ENCODE results near the gene TDP1.

Gene TDP1

DNA sequence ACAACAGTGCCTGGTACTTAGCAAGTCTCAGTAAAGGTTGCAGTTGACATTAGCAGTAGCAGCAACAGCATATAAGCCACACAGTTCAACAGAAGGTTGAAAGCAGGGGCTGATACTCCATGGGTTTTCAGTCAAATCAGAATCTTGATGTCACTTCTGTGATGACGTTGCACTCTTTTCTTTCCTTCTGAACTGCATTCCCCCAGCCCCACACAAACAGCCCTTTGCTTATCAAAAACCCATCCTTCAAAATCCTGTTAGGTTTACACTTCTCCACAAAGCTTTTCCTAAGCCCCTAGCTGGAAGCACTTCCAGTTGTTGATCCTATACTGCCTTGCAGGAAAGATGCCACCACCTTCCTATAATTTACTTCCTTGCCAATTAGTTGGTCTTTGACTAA lies 72.1 kb downstream of the TDP1 start:
- peak in 1 of 42 donors; percentile 8 for DNase-seq
- intact Hi-C loops (cut with DNase I), result no loop called here

DNA sequence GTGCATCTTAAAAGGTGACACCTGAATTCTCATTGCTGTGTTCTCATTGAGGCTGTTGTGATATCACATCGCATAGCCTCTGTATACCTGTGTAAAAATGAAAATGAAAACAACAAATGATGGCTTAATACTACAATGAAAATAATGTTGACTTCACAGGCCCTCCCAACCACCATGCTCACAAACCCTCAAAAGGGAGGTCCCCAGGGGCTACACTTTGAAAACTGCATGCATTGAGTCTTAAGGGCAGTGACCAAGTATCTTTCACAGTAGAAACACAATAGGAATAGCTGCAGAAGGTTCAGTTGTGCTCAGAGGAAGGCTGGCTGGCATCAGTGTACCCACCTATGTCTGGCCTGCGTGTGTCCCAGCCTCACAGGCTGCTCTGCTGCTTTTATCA lies 78.4 kb downstream of the TDP1 start:
- DNase-seq, result no peak
- intact Hi-C loops (cut with DNase I), result no loop called here

DNA sequence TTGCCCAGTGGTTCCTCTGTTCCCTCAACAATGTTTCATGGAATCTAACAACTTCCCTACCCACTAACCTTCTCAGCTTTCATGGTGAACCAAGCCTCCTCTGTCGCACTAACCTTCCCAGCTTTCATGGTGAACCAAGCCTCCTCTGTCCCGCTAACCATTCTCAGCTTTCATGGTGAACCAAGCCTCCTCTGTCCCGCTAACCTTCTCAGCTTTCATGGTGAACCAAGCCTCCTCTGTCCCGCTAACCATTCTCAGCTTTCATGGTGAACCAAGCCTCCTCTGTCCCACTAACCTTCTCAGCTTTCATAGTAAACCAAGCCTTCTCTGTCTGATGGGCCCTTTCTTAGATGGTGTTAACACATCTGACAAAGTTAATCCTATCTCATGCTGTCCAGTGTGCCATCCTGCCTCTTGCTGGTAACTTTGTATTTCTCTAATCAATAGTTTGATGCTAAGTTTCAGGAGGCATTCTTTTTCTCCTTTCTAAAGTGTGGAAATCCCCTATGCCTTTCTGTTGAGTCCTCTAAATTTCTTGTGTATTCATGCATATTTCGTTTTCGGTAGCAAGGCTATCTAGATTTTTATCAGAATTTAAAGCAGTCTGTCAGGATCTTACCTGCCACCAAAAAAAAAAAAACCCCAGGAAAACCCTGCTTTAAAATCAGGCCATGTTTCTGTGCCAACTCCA lies 79.3 kb downstream of the TDP1 start:
- intact Hi-C loops (cut with DNase I), result no loop called here

DNA sequence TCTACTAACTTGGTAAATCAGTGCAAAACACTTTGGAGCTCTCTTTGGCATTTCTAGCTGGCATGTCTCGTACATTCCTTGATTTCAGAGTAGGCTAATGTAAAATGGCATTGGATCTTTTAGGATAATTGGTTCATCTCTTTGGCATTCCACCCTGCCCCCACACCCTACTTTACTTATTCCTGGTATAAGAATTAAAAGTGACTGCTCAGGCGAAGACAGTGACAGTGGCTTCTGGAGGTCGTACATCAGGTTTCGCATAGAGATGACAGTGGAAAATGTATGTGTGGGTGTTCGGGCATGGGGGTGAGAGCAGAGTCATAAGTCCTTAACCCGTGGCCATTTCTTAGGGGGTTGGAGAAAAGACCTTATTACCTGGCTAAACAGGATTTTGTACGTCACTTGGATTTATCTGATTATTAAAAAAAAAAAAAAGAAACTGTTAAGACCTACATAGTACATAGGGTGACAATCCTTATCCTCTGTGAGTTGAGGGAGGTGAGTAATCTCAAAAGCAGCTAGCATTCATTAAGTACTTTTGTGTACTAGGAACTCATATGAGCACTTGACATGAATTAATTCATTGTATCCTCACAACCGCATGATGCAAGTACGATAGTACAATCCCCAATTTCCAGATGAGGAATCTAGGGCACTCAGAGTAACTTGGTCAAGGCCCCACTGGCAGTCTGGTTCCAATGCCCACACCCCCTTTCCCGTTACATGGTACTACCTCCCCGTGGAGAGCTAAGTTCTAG lies 83.7 kb downstream of the TDP1 start:
- peak in 8 of 42 donors; percentile 16 to 56 (median 32) for DNase-seq

More for the DNA sequence above, 79.3 kb downstream of the TDP1 start:
- DNase-seq, result no peak

DNA sequence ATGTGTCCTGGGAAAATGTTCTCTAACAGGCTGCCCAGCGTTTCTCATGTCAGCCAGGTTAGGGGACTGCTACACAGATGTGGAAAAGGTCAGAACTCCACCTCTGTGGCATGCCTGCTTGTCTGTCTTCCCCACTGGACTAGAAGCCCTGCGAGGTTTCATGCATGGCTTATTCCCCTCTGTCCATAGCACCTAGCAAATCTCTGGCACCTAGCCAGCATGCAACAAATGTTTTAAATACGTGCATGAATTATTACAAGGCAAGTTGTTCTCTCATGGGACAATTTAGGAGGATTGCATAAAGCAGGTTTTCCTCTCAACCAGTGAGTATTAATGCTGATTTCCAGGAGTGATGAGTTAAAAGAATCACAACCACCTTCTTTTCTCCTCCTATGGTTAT lies 84.7 kb downstream of the TDP1 start:
- intact Hi-C loops (cut with DNase I), result no loop called here
- DNase-seq, result no peak

More for the DNA sequence above, 83.7 kb downstream of the TDP1 start:
- intact Hi-C loops (cut with DNase I), result no loop called here

DNA sequence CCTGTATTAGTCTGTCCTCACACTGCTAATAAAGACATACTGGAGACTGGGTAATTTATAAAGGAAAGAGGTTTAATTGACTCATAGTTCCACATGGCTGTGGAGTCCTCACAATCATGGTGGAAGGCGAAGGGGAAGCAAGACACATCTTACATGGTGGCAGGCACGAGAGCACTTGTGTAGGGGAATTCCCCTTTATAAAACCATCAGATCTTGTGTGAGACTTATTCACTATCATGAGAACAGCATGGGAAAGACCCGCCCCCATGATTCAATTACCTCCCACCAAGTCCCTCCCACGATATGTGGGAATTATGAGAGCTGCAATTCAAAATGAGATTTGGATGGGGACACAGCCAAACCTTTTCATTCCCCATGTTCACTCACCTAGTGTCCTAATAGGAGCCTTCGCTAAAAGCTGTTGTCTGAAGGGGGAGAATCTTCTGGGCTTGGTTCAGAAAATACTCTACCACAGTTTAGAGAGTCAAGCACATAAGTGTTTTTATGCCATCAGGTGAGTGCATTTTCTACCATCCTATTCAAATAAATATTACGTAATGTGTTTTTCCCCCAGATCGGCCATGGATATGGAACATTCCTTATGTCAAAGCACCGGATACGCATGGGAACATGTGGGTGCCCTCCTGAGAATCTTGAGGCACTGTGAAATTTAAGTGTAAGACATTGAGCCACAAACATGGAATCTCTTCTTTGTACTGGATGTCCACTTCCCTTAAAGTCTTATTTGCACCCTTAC lies 86.9 kb downstream of the TDP1 start:
- no peak for DNase-seq
- intact Hi-C loops (cut with DNase I), result no loop called here

DNA sequence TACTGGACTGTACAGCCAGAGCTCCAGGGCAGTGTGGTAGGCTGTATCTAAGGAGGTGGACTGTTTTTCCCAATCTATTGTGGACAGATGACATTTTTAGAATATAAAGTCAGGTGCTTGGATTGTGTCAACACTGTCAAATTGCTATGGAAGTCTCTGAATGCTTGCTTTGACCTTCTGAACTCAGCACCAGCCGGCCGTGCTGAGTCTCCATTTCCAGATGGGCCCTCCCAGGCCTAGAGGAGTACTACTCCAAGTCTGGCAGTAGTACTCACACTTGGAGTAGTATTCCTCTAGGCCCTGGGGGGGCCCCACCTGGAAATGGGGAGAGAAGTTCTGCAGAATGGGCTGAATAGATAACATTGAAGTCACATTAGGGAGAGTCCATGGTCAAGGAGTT lies 89.9 kb downstream of the TDP1 start:
- intact Hi-C loops (cut with DNase I), result no loop called here

DNA sequence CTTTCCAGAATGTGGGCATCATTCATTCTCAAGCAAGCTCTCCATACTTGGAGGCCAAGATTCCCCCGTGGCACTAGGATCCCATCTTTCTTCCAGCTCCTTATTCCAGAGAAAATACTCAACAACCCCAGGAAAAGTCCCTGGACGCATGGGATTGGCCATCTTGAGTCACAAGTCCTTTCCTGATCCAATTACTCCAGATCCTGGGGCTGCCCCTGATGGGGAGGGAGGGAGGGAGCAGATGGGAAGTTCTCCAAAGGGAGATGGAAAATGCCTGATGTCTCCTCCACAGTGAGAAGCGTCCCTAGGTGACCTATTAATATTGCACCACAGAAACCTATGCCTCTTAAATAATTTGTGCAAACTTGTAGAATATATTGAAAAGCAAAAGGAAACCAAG lies 93.7 kb downstream of the TDP1 start:
- no peak for DNase-seq
- intact Hi-C loops (cut with DNase I), result no loop called here

More for the DNA sequence above, 89.9 kb downstream of the TDP1 start:
- no peak for DNase-seq

DNA sequence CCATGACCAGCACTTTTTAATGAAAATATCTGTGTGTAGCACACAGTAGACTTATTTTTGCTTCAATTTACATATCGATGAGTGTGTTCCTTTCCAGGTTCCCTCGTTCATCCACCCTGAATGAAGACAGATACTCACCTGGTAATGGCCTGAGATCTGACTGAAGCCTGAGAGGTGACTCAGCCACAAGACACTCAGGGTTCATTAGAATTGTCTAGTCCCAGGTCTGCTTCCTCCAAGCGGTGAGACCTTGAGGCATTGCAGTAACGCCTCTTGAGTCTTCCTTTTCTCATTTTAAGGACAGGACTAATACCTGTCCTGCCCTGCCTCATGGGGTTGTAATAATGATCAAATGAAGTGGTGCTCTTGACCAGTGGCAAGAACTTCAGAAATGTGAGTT lies 94.5 kb downstream of the TDP1 start:
- intact Hi-C loops (cut with DNase I), result no loop called here

DNA sequence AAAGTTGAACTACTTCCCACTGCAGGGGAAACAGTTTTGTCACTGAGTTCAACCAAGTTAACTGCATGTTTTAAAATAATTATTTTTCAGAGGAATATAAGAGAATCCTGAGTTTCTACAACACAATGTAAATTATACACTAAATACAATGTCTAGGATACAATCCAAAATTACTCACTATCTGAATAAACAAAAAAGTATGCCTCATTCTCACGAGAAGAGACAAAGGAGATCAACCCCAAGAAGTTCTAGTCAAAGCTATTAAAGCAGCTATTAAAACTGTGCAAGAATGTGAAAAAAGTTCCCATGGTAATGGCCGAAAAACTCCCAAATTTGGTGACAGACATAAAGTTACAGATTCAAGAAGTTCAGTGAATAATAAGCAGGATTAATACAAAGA lies 97.3 kb downstream of the TDP1 start:
- no peak for DNase-seq
- intact Hi-C loops (cut with DNase I), result no loop called here

More for the DNA sequence above, 94.5 kb downstream of the TDP1 start:
- DNase-seq, result no peak

DNA sequence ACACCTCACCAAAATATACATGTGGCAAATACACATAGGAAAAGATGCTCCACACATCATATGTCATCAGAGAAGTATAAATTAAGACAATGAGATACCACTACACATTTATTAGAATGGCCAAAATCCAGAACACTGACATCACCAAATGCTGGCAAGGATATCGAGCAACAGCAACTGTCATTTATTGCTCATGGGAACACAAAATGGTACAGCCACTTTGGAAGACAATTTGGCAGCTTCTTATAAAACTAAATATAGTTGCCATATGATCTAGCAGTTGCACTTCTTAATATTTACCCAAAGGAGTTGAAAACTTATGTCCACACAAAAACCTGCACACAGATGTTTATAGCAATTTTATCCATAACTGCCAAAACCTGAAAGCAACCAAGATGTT lies 99.1 kb downstream of the TDP1 start:
- intact Hi-C loops (cut with DNase I), result no loop called here
- DNase-seq, result no peak

DNA sequence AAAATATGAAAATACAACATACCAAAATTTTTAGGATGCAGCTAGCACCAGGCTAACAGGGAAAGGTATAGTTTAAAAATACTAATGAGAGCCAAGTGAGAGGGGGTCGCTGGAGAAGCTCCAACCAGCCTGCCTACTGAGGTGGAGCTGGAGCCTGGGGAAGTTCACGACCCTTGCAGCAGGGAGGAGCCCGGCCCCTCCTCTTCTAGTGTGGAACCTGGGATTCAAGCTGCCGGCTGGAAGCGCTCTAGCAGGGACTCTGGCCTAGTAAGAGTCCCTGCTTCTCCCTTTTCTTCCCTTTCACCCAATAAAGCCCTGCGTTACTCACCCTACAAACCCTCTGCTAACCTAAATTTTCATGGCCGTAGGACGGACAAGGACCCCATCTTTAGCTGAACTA lies 101.1 kb downstream of the TDP1 start:
- DNase-seq, result no peak
- intact Hi-C loops (cut with DNase I), result no loop called here

DNA sequence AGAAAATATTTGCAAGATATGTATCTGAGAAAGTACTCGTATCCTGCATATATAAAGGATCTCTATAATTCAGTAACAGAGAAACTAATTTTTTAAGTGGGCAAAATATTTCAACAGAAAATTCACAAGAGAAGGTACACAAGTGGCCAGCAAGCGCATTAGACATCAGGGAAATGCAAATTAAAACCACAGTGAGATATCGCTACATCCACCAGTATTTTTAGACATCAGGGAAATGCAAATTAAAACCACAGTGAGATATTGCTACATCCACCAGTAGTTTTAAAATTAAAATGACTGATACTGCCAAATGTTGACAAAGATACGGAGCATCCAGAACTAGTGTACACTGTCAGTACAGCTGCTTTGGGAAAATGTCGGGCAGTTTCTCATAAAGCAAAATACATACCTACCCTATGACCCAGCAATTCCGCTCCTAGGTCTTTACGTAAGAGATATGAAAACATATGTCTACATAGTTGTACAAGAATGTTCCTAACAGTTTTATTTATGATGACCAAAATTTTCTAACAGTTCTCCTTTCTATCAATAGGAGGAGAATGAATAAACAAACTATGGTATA lies 103.2 kb downstream of the TDP1 start:
- intact Hi-C loops (cut with DNase I), result no loop called here
- DNase-seq, result no peak

DNA sequence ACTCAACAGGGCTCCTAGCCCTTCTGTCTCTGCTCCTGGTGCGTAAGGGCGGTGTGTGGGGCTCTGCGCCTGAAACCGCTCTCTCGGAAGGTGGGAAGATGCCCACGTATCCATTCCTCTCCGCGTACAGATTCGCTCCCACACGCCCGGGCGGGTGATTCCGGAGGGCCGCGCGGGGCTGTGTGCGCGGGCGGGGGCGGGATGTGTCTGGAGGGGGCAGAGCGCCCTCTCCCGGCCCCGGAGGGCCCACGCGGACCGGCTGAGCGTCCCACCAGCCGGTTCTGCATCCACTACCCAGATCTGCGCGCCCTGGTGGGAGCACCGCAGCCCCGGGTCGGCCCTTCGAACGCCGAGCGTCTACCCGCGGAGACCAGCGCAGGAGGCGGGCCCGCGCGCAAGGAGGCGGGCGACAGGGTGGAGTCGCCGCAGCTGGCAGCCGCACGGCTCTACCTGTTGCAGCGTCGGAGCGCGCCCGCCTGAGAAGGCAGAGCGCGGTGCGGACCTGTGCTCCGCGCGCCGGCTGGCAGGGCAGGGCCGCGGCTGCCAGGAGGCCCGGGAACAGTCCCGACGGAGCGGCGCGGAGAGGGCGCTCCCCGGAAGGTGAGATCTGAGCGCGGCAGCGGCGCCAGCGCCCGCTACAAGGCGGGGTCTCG lies 104.7 kb downstream of the TDP1 start:
- DNase-seq, result peak; percentile 35 to 92 (median 80)
- intact Hi-C loops (cut with DNase I), result loop anchor here (5.0 kb wide), 1 partner anchor 88 kb away; no protein-coding TSS in a partner anchor

DNA sequence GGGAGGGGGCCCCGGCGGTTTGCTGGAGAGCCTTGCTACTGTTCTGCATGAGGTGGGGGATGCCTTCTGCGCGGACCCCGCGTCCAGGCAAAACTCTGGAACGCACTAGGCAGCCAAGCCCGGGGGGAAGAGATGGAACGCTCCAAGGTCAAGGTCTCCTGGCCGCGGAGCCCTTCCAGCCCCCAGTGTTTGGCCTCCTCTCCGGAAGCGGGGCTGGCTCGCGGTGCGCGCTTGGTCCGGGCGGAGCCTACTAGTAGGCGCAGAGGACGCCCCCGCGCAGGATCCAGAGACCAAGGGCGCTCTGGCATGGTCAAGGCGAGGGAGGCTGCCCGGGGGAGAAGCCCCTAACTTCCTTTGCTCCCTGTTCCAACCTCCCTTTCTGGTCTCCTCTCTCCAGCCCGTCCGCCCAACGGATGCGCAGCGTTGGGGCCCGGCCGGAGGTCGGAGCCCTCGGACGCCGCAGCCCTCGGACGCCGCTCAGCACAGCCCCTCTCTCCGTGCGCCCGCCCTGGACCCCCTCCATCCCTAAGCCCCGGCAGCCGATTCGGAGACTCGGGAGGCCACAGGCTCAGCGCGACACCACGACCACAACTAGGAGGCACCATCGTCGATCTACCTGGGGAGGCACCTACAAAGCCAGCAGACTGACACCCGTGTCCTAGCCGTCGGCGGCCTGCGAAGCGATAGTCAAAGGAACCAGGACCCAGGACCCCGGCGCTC lies 105.4 kb downstream of the TDP1 start:
- DNase-seq, result peak in 3 of 42 donors; percentile 11 to 55 (median 51)
- intact Hi-C loops (cut with DNase I), result loop anchor here (5.0 kb wide), 1 partner anchor 89 kb away; no protein-coding TSS in a partner anchor

DNA sequence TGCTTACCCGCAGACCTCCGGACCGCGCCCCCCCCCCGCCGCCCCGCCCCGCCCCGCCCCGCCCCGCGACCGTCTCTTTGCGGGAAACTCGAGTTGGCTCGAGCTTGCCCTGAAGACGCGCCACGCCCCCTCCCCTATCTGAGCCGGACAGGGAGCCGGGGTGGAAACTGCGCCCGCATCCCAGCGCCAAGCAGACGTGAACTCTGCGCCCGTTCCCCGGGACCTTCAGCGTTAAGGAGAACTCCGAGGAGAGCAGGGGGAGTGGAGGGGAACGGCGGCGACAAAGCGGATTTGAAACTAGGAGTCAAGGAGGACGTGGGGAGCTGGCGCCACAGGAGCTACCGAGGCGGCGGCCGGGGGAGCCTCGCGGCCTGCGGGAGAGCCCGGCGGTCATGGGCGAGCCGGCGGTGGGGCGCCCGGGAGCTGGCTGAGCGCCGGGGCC lies 106.0 kb downstream of the TDP1 start, which contains the start of gene KCNK13:
Gene KCNK13, plus strand, starts transcription at position 310 of the 442 bp plus-strand sequence. CDS start 212 bp downstream, outside the sequence.
- intact Hi-C loops (cut with DNase I), result loop anchor here (5.0 kb wide), 1 partner anchor 89 kb away; no protein-coding TSS in a partner anchor
- peak in 19 of 42 donors; percentile 2 to 52 (median 26) for DNase-seq

DNA sequence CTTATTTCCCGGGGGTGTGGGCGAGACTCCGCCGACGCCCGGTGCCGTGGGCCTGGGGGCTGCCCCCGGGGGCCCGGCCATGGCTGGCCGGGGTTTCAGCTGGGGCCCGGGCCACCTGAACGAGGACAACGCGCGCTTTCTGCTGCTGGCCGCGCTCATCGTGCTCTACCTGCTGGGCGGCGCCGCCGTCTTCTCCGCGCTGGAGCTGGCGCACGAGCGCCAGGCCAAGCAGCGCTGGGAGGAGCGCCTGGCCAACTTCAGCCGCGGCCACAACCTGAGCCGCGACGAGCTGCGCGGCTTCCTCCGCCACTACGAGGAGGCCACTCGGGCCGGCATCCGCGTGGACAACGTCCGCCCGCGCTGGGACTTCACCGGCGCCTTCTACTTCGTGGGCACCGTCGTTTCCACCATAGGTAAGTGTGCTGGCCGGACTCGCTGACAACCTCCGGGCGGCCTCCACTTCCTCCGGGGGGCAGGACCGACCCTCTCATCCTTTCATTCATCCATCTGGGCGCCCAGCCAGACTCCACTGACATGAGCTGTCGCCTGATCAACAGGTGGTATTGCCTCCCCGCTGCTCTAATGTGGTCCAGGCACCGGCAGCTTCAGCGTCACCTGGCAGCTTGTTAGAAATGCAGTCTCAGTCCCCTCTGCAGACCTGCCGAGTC lies 106.5 kb downstream of the TDP1 start:
- intact Hi-C loops (cut with DNase I), result loop anchor here (5.0 kb wide), 1 partner anchor 90 kb away; no protein-coding TSS in a partner anchor
- DNase-seq, result peak in 3 of 42 donors; percentile 7 to 47 (median 21)
